HUES64 (cell line): ENCODE results near the gene PRAC2.

Source experiments
- H3K27ac ChIP-seq: 2 replicates; pipeline ENCODE4 v1.7.0; 2013; ENCODE audit warnings: low read depth, low read length, inconsistent platforms
- H3K27me3 ChIP-seq: 2 replicates; pipeline ENCODE4 v1.6.1; 2013; ENCODE audit warnings: mild to moderate bottlenecking, low read length; ENCODE audit not compliant: insufficient read depth
- H3K36me3 ChIP-seq: 2 replicates; pipeline ENCODE4 v1.6.1; 2013; ENCODE audit warnings: mild to moderate bottlenecking, low read length; ENCODE audit not compliant: insufficient read depth
- H3K4me1 ChIP-seq: 2 replicates; pipeline ENCODE4 v1.6.1; 2013; ENCODE audit warnings: mild to moderate bottlenecking, low read length, moderate library complexity; ENCODE audit not compliant: insufficient read depth
- H3K4me3 ChIP-seq: 2 replicates; pipeline ENCODE4 v1.5.1; 2013; ENCODE audit warnings: mild to moderate bottlenecking, low read length, moderate library complexity
- H3K9ac ChIP-seq: 2 replicates; pipeline ENCODE4 v1.6.1; 2013; ENCODE audit warnings: mild to moderate bottlenecking, low read depth, low read length
- H3K9me3 ChIP-seq: 2 replicates; pipeline ENCODE4 v1.6.1; 2013; ENCODE audit warnings: low read depth, low read length; ENCODE audit not compliant: insufficient read depth
- WGBS: fragments of 150-250, 120-280 bp; methylation state at CpG from one replicate; pipeline ENCODE4 v1.1.7; 2013; ENCODE audit warnings: missing lambda C conversion rate; 5-methylcytosine and 5-hydroxymethylcytosine counted together

The PRAC2 gene

GRCh38 chr17:48722201-48722907 lies 631 bp upstream of the PRAC2 start, which contains the start of gene PRAC1:
Gene PRAC1 (minus strand): TSS chr17:48722518. CDS start chr17:48722392, 126 bp downstream.
- Histone ChIP-seq H3K27ac (no peak within 1 kb of the TSS), H3K36me3 (no peaks in the 10 kb centered on the region), H3K4me3 (peak within 1 kb of the TSS; percentile 32; the same call in 1 of the 2 replicates), H3K9ac (no peak within 1 kb of the TSS), H3K4me1 (peaks cover 27% of the 10 kb centered on the region), H3K27me3 (peaks cover 100% of the 10 kb centered on the region), H3K9me3 (no peaks in the 10 kb centered on the region)
- 17% methylated on average over 21 of the region's 21 CpGs for WGBS

GRCh38 chr17:48723423-48724250 lies 652 bp downstream of the PRAC2 start:
- H3K27ac ChIP-seq, result no peak overlapping the region
- H3K4me3 ChIP-seq, result peak overlapping the region; percentile 32
- no peaks in the 10 kb centered on the region for H3K9me3 ChIP-seq
- no peak overlapping the region for H3K9ac ChIP-seq
- peaks cover 100% of the 10 kb centered on the region for H3K27me3 ChIP-seq
- 2% methylated on average over 42 of the region's 42 CpGs for WGBS
- no peaks in the 10 kb centered on the region for H3K36me3 ChIP-seq
- H3K4me1 ChIP-seq, result peaks cover 18% of the 10 kb centered on the region

- H3K4me3 ChIP-seq, result no peak overlapping the region
- peaks cover 11% of the 10 kb centered on the region for H3K4me1 ChIP-seq
- no peaks in the 10 kb centered on the region for H3K36me3 ChIP-seq
- WGBS, result 5% methylated on average over 32 of the region's 32 CpGs
- peaks cover 100% of the 10 kb centered on the region for H3K27me3 ChIP-seq
- no peak overlapping the region for H3K9ac ChIP-seq
- no peak overlapping the region for H3K27ac ChIP-seq
- H3K9me3 ChIP-seq, result no peaks in the 10 kb centered on the region
Measured at GRCh38 chr17:48724251-48725003, 1.4 kb downstream of the PRAC2 start.

GRCh38 chr17:48725004-48725287 lies 2.0 kb downstream of the PRAC2 start:
- no peak overlapping the region for H3K9ac ChIP-seq
- WGBS, result 9% methylated on average over 16 of the region's 16 CpGs
- H3K27me3 ChIP-seq, result peaks cover 100% of the 10 kb centered on the region

GRCh38 chr17:48725288-48726064 lies 2.5 kb downstream of the PRAC2 start:
- Histone ChIP-seq H3K9me3 (no peaks in the 10 kb centered on the region), H3K36me3 (no peaks in the 10 kb centered on the region), H3K27ac (no peak overlapping the region), H3K9ac (no peak overlapping the region), H3K4me1 (peaks cover 4% of the 10 kb centered on the region; the same call in 1 of the 2 replicates), H3K27me3 (peaks cover 100% of the 10 kb centered on the region), H3K4me3 (no peak overlapping the region)
- WGBS, result 14% methylated on average over 37 of the region's 38 CpGs

More at GRCh38 chr17:48725004-48725287, 2.0 kb downstream of the PRAC2 start:
- Histone ChIP-seq H3K4me3 (no peak overlapping the region), H3K4me1 (peaks cover 9% of the 10 kb centered on the region), H3K27ac (no peak overlapping the region), H3K36me3 (no peaks in the 10 kb centered on the region), H3K9me3 (no peaks in the 10 kb centered on the region)

GRCh38 chr17:48726114-48726915 lies 3.3 kb downstream of the PRAC2 start:
- no peak overlapping the region for H3K9ac ChIP-seq
- WGBS, result 63% methylated on average over 16 of the region's 20 CpGs
- no peaks in the 10 kb centered on the region for H3K9me3 ChIP-seq
- no peak overlapping the region for H3K27ac ChIP-seq
- no peak overlapping the region for H3K4me3 ChIP-seq
- no peaks in the 10 kb centered on the region for H3K36me3 ChIP-seq
- H3K27me3 ChIP-seq, result peaks cover 100% of the 10 kb centered on the region
- H3K4me1 ChIP-seq, result no peaks in the 10 kb centered on the region; the same call in 1 of the 2 replicates

- H3K27ac ChIP-seq, result no peak overlapping the region
- H3K4me3 ChIP-seq, result no peak overlapping the region
- H3K4me1 ChIP-seq, result no peaks in the 10 kb centered on the region; the same call in 1 of the 2 replicates
- no peaks in the 10 kb centered on the region for H3K36me3 ChIP-seq
- 54% methylated on average over 20 of the region's 20 CpGs for WGBS
- peaks cover 100% of the 10 kb centered on the region for H3K27me3 ChIP-seq
- H3K9me3 ChIP-seq, result no peaks in the 10 kb centered on the region
- no peak overlapping the region for H3K9ac ChIP-seq
Measured at GRCh38 chr17:48726916-48727286, 3.9 kb downstream of the PRAC2 start.

- H3K9me3 ChIP-seq, result no peaks in the 10 kb centered on the region
- H3K4me1 ChIP-seq, result no peaks in the 10 kb centered on the region
- H3K4me3 ChIP-seq, result no peak overlapping the region
- H3K27ac ChIP-seq, result no peak overlapping the region
- H3K36me3 ChIP-seq, result no peaks in the 10 kb centered on the region
- WGBS, result 50% methylated on average over 7 of the region's 9 CpGs
- peaks cover 100% of the 10 kb centered on the region for H3K27me3 ChIP-seq
- H3K9ac ChIP-seq, result no peak overlapping the region
Measured at GRCh38 chr17:48727415-48728175, 4.6 kb downstream of the PRAC2 start.

GRCh38 chr17:48728232-48729231 lies 5.5 kb downstream of the PRAC2 start, which contains the start of gene HOXB13:
Gene HOXB13 (minus strand): TSS chr17:48728750. CDS start chr17:48728593, 157 bp downstream.
- H3K27me3 ChIP-seq, result peaks cover 100% of the 10 kb centered on the region
- no peaks in the 10 kb centered on the region for H3K36me3 ChIP-seq
- peak within 1 kb of the TSS; percentile 31 for H3K4me3 ChIP-seq

More at GRCh38 chr17:48728232-48729231, 5.5 kb downstream of the PRAC2 start, which contains the start of gene HOXB13:
- Histone ChIP-seq H3K27ac (no peak within 1 kb of the TSS), H3K9me3 (no peaks in the 10 kb centered on the region), H3K9ac (no peak within 1 kb of the TSS), H3K4me1 (no peaks in the 10 kb centered on the region)
- 5% methylated on average over 46 of the region's 55 CpGs for WGBS
